GM12801 (cell line): Measurements from ENCODE around the gene MYMX.

ENCODE experiments used
- CTCF ChIP-seq: IDR thresholded peaks from one replicate; pipeline ENCODE4 v1.5.1; 2011; ENCODE audit warnings: control low read depth; ENCODE audit not compliant: insufficient read length; ENCODE audit errors: extremely low read depth

MYMX gene

GRCh38 chr6:44238687-44239350 lies 22.1 kb downstream of the MYMX start:
- no peak for TF ChIP-seq CTCF

DNA sequence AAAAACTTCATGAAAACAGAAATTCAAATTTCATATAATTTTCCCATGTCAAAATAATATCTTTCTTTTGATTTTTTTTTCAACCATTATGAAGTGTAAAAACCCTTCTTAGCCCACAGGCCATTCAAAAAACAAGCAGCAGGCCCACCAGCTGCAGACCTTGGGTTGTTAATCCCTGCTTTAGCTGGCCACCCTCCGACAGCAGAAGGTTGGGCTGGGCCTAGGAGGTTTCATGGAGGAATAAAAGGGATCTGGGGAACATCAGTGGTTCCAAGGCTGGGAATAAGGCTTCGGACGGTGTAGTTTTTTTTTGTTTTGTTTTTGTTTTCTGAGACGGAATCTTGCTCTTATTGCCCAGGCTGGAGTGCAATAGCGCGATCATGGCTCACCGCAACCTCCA lies 26.6 kb downstream of the MYMX start:
- no peak for TF ChIP-seq CTCF

- no peak for TF ChIP-seq CTCF
Observed at GRCh38 chr6:44245391-44245911, 28.7 kb downstream of the MYMX start.

GRCh38 chr6:44245912-44246662 lies 29.4 kb downstream of the MYMX start:
- no peak for TF ChIP-seq CTCF

DNA sequence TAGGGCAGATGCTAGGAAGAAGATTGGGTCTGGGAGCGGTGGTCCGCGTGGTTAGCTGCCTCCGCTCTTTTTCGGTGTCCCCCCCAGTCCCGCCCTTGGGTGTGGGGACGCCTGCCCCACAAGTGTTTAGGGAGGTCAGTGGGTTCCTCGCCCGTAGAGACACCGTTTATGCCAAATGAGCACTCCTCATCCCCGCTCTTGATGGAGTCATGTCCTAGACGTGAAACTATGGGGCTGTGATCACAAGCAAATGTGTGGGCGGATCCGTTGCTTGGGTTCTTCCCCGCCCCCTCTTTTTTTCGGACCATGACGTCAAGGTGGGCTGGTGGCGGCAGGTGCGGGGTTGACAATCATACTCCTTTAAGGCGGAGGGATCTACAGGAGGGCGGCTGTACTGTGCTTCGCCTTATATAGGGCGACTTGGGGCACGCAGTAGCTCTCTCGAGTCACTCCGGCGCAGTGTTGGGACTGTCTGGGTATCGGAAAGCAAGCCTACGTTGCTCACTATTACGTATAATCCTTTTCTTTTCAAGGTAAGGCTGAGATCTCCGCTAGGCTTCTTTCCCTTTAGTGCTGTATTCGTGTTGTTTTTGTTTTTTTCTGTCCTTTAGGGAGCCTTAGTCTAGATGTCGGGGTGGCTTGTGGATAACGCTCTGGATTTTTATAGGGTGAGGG lies 30.1 kb downstream of the MYMX start, which contains the start of gene HSP90AB1:
HSP90AB1 (plus strand) TSS at position 439 of the 675 bp plus-strand sequence. CDS start 1,529 bp downstream, outside the sequence.
- TF ChIP-seq CTCF: no peak

GRCh38 chr6:44247338-44248302 lies 30.9 kb downstream of the MYMX start:
- no peak for TF ChIP-seq CTCF
